ENCODE measurements around the gene LRRC61. TPM values are rescaled to one million over a fixed set of nuclear protein-coding genes. Genes with fewer than 3 reads are reported as not detected.

LRRC61 gene
- total RNA-seq, 2 experiments from 2014 or later = not detected

GRCh38 chr7:150307904-150308303 is 15.3 kb upstream of the LRRC61 start:
- H3K4me3 ChIP-seq (ENCODE audit: low read depth, low read length, poor library complexity, severe bottlenecking) = no peak overlapping the region
- CTCF ChIA-PET (ENCODE audit: unreplicated experiment) = no interaction called here
- no peak for DNase-seq (ENCODE audit: low spot score)
- no peak overlapping the region for H3K4me2 ChIP-seq (ENCODE audit: low read length)
- no peaks in the 10 kb centered on the region for H3K4me1 ChIP-seq (ENCODE audit: insufficient read depth, low read length, poor library complexity, severe bottlenecking)
- no peaks in the 10 kb centered on the region for H3K9me2 ChIP-seq (ENCODE audit: insufficient read depth, low read length)
- intact Hi-C loops (cut with micrococcal nuclease; ENCODE audit: unreplicated experiment) = no loop called here
- no peaks in the 10 kb centered on the region for H3K9me3 ChIP-seq (ENCODE audit: low read length)
- no peaks in the 10 kb centered on the region for H4K20me1 ChIP-seq (ENCODE audit: insufficient read depth, low read length)
- H3K36me3 ChIP-seq (ENCODE audit: insufficient read depth, low read length) = no peaks in the 10 kb centered on the region
- BruUV-seq (replicated peaks) = no TSS peak
- H3K79me2 ChIP-seq (ENCODE audit: insufficient read depth, low read depth, low read length) = no peaks in the 10 kb centered on the region
- no peak overlapping the region for H3K27ac ChIP-seq (ENCODE audit: low read depth, low read length, poor library complexity, severe bottlenecking)
- POLR2A ChIA-PET = no interaction called here
- H2AFZ ChIP-seq (ENCODE audit: low read length) = no peak overlapping the region
- TF ChIP-seq CTCF (conservative IDR thresholded peaks at IDR 0.05; ENCODE audit: low read length) (no peak), EZH2phosphoT487 (IDR thresholded peaks at IDR 0.05; ENCODE audit: borderline replicate concordance, low read depth, low read length) (no peak)

- POLR2A ChIA-PET = no interaction called here
Measured at GRCh38 chr7:150308575-150308974, 14.6 kb upstream of the LRRC61 start.

GRCh38 chr7:150311146-150311545 is 12.0 kb upstream of the LRRC61 start:
- TF ChIP-seq CTCF (conservative IDR thresholded peaks at IDR 0.05; ENCODE audit: low read length) (no peak), EZH2phosphoT487 (IDR thresholded peaks at IDR 0.05; ENCODE audit: borderline replicate concordance, low read depth, low read length) (no peak)
- Histone ChIP-seq H3K4me2 (ENCODE audit: low read length) (no peak overlapping the region), H3K9me3 (ENCODE audit: low read length) (no peaks in the 10 kb centered on the region), H2AFZ (ENCODE audit: low read length) (no peak overlapping the region), H3K9me2 (ENCODE audit: insufficient read depth, low read length) (no peaks in the 10 kb centered on the region), H3K4me1 (ENCODE audit: insufficient read depth, low read length, poor library complexity, severe bottlenecking) (no peaks in the 10 kb centered on the region), H3K27ac (ENCODE audit: low read depth, low read length, poor library complexity, severe bottlenecking) (no peak overlapping the region), H3K4me3 (ENCODE audit: low read depth, low read length, poor library complexity, severe bottlenecking) (no peak overlapping the region), H3K79me2 (ENCODE audit: insufficient read depth, low read depth, low read length) (no peaks in the 10 kb centered on the region), H4K20me1 (ENCODE audit: insufficient read depth, low read length) (no peaks in the 10 kb centered on the region), H3K36me3 (ENCODE audit: insufficient read depth, low read length) (no peaks in the 10 kb centered on the region)
- ChIA-PET POLR2A (no interaction called here), CTCF (ENCODE audit: unreplicated experiment) (no interaction called here)
- DNase-seq (ENCODE audit: low spot score) = no peak
- BruUV-seq (replicated peaks) = no TSS peak
- intact Hi-C loops (cut with micrococcal nuclease; ENCODE audit: unreplicated experiment) = no loop called here

More at GRCh38 chr7:150308575-150308974, 14.6 kb upstream of the LRRC61 start:
- no peaks in the 10 kb centered on the region for H3K79me2 ChIP-seq (ENCODE audit: insufficient read depth, low read depth, low read length)
- no peaks in the 10 kb centered on the region for H3K9me2 ChIP-seq (ENCODE audit: insufficient read depth, low read length)
- no peaks in the 10 kb centered on the region for H3K9me3 ChIP-seq (ENCODE audit: low read length)
- no peaks in the 10 kb centered on the region for H3K36me3 ChIP-seq (ENCODE audit: insufficient read depth, low read length)
- H3K4me3 ChIP-seq (ENCODE audit: low read depth, low read length, poor library complexity, severe bottlenecking) = no peak overlapping the region
- no TSS peak for BruUV-seq (replicated peaks)
- no peak overlapping the region for H3K27ac ChIP-seq (ENCODE audit: low read depth, low read length, poor library complexity, severe bottlenecking)
- intact Hi-C loops (cut with micrococcal nuclease; ENCODE audit: unreplicated experiment) = no loop called here
- DNase-seq (ENCODE audit: low spot score) = no peak
- CTCF ChIA-PET (ENCODE audit: unreplicated experiment) = no interaction called here
- H3K4me2 ChIP-seq (ENCODE audit: low read length) = no peak overlapping the region
- H2AFZ ChIP-seq (ENCODE audit: low read length) = no peak overlapping the region
- no peaks in the 10 kb centered on the region for H3K4me1 ChIP-seq (ENCODE audit: insufficient read depth, low read length, poor library complexity, severe bottlenecking)
- no peaks in the 10 kb centered on the region for H4K20me1 ChIP-seq (ENCODE audit: insufficient read depth, low read length)
- TF ChIP-seq EZH2phosphoT487 (IDR thresholded peaks at IDR 0.05; ENCODE audit: borderline replicate concordance, low read depth, low read length) (no peak), CTCF (conservative IDR thresholded peaks at IDR 0.05; ENCODE audit: low read length) (no peak)

Measured in OCI-LY7 (cell line).